Measurements from ENCODE around the gene ABCC6.

- no peak for TF ChIP-seq CTCF (IDR thresholded peaks at IDR 0.05; ENCODE audit: insufficient read depth, low read length, poor library complexity, severe bottlenecking)
- no peak for TF ChIP-seq EZH2phosphoT487 (conservative IDR thresholded peaks at IDR 0.05; ENCODE audit: low read length)
Observed at GRCh38 chr16:16136588-16136987, 86.7 kb downstream of the ABCC6 start.
